WTC11 (cell line): ENCODE results near the gene PHIP.

Experiments used
- CBFB ChIP-seq: sonication (generic); formaldehyde crosslinking; IDR thresholded peaks from 2 replicates; pipeline ENCODE4 v1.8.1; 2022; ENCODE audit warnings: mild to moderate bottlenecking, low read depth, missing genetic modification reagents
- NFATC4 ChIP-seq: fragments of 250-450 bp; sonication (Bioruptor Pico); IDR thresholded peaks from 2 replicates; pipeline ENCODE4 v1.9.0; 2021; ENCODE audit warnings: mild to moderate bottlenecking

DNA sequence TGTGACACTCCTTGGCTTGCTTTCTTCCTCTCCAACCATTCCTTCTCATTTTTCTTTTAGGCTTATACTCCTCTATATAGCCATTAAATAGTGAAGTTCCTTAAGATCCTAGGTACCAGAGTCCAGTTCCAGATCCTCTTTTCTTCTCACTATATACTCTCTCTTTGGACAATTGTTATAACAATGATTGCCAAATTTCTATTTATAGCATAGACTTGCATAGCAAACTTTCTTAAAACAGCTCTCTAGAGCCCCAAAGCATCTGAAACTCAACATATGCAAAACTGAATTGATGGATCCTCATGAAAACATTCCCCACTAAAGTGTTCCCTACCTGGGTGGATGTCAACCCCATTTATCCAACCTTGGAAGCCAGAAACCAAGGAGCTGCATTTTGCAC is 13.4 kb downstream of the PHIP start:
- TF ChIP-seq NFATC4 (CRISPR knock-in tag) (no peak), CBFB (no peak)
